ENCODE measurements around the gene EPHA4.

DNA sequence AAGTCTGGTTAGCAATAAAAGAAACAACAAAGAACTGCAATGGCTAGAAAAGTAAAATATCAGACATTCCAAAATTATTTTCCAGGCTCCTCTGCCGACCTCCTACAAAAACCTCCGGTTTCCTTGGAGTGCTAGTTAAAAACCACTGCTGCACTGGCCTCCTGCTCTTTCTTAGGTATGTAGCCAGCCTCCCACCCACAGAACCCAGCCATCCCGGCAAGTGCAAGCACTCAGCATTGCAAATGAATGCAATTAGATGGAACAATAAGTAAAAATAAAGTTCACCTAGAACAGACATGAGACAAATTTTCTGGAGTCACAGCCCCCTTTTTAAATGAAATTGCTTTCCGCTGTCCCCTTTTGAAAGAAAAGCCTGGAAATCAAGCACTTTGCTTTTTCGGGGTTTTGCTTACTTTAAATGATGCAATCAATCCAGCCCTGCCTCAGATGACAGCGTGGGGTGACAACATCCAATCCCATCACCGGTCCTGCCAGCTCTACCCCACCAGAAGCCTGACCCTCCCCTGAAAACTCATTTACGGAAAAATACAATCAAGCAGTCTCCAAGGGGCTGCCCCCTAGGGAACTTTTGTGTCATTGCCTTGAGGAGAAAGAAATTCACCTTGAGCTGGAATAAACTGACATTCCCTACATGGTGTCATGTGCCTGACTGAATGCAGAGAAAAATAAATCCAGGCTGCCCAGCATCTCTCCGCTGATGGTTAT lies 199.8 kb downstream of the EPHA4 start:
- TF ChIP-seq, protein P1, sequence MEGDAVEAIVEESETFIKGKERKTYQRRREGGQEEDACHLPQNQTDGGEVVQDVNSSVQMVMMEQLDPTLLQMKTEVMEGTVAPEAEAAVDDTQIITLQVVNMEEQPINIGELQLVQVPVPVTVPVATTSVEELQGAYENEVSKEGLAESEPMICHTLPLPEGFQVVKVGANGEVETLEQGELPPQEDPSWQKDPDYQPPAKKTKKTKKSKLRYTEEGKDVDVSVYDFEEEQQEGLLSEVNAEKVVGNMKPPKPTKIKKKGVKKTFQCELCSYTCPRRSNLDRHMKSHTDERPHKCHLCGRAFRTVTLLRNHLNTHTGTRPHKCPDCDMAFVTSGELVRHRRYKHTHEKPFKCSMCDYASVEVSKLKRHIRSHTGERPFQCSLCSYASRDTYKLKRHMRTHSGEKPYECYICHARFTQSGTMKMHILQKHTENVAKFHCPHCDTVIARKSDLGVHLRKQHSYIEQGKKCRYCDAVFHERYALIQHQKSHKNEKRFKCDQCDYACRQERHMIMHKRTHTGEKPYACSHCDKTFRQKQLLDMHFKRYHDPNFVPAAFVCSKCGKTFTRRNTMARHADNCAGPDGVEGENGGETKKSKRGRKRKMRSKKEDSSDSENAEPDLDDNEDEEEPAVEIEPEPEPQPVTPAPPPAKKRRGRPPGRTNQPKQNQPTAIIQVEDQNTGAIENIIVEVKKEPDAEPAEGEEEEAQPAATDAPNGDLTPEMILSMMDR (IDR thresholded peaks at IDR 0.05) = no peak
- no peak for TF ChIP-seq EP300 (IDR thresholded peaks at IDR 0.05)

Measured in ovary (tissue), 3 donors.